Memory B cell (primary cell): Measurements from ENCODE around the gene PLAGL2.

Experiments used
- ATAC-seq: fragments of 150-1000 bp; cut with Tn5 transposase; 2 replicates; pipeline ENCODE4 v1.10.0; 2021; ENCODE audit warnings: low read depth, mild to moderate bottlenecking, moderate library complexity
- DNase-seq, 2 donors: peaks; one replicate each; pipeline ENCODE4 v3.0.0; 2022; ENCODE audit warnings: low spot score in 2 of 2
- H3K27ac Mint-ChIP-seq: one replicate; pipeline ENCODE4 v1.8.0; 2022; ENCODE audit warnings: mild to moderate bottlenecking, moderate library complexity, mixed read lengths
- H3K27me3 Mint-ChIP-seq: one replicate; pipeline ENCODE4 v1.8.0; 2022; ENCODE audit warnings: mixed read lengths
- H3K36me3 Mint-ChIP-seq: one replicate; pipeline ENCODE4 v1.8.0; 2022; ENCODE audit warnings: mild to moderate bottlenecking, mixed read lengths
- H3K4me1 Mint-ChIP-seq: one replicate; pipeline ENCODE4 v1.8.0; 2022; ENCODE audit warnings: mixed read lengths
- H3K4me3 Mint-ChIP-seq: one replicate; pipeline ENCODE4 v1.8.0; 2022; ENCODE audit warnings: mild to moderate bottlenecking, moderate library complexity, mixed read lengths
- H3K9me3 Mint-ChIP-seq: one replicate; pipeline ENCODE4 v1.8.0; 2022; ENCODE audit warnings: mixed read lengths

PLAGL2 gene

GRCh38 chr20:32165836-32166545, 41.6 kb downstream of the PLAGL2 start:
- DNase-seq (no peak), ATAC-seq (no peak)
- Mint-ChIP-seq H3K27me3 (no peaks in the 10 kb centered on the region), H3K27ac (no peak overlapping the region), H3K4me1 (no peaks in the 10 kb centered on the region), H3K36me3 (peaks cover 31% of the 10 kb centered on the region), H3K9me3 (no peaks in the 10 kb centered on the region), H3K4me3 (no peak overlapping the region)

GRCh38 chr20:32164984-32165735, 42.4 kb downstream of the PLAGL2 start:
- Mint-ChIP-seq H3K4me3 (no peak overlapping the region), H3K27ac (no peak overlapping the region), H3K27me3 (no peaks in the 10 kb centered on the region), H3K9me3 (no peaks in the 10 kb centered on the region), H3K4me1 (no peaks in the 10 kb centered on the region), H3K36me3 (peaks cover 31% of the 10 kb centered on the region)
- ATAC-seq (no peak), DNase-seq (no peak)

- Mint-ChIP-seq H3K9me3 (no peaks in the 10 kb centered on the region), H3K27me3 (no peaks in the 10 kb centered on the region), H3K36me3 (peaks cover 33% of the 10 kb centered on the region), H3K4me1 (no peaks in the 10 kb centered on the region), H3K27ac (no peak overlapping the region), H3K4me3 (no peak overlapping the region)
- ATAC-seq, result no peak
- DNase-seq, result no peak
Observed at GRCh38 chr20:32163951-32164350, 43.6 kb downstream of the PLAGL2 start.

GRCh38 chr20:32162351-32162750, 45.2 kb downstream of the PLAGL2 start:
- H3K4me3 Mint-ChIP-seq, result no peak overlapping the region
- no peak for ATAC-seq
- no peaks in the 10 kb centered on the region for H3K9me3 Mint-ChIP-seq
- H3K4me1 Mint-ChIP-seq, result no peaks in the 10 kb centered on the region
- no peak for DNase-seq
- H3K27me3 Mint-ChIP-seq, result no peaks in the 10 kb centered on the region
- H3K36me3 Mint-ChIP-seq, result peaks cover 39% of the 10 kb centered on the region
- H3K27ac Mint-ChIP-seq, result peak overlapping the region; percentile 11

GRCh38 chr20:32160341-32160740, 47.2 kb downstream of the PLAGL2 start:
- no peaks in the 10 kb centered on the region for H3K9me3 Mint-ChIP-seq
- H3K4me3 Mint-ChIP-seq, result no peak overlapping the region
- H3K4me1 Mint-ChIP-seq, result no peaks in the 10 kb centered on the region
- no peak for DNase-seq
- H3K27ac Mint-ChIP-seq, result no peak overlapping the region
- H3K27me3 Mint-ChIP-seq, result no peaks in the 10 kb centered on the region
- peaks cover 36% of the 10 kb centered on the region for H3K36me3 Mint-ChIP-seq
- no peak for ATAC-seq

- DNase-seq (no peak), ATAC-seq (no peak)
- Mint-ChIP-seq H3K27me3 (no peaks in the 10 kb centered on the region), H3K9me3 (no peaks in the 10 kb centered on the region), H3K4me1 (no peaks in the 10 kb centered on the region), H3K36me3 (peaks cover 32% of the 10 kb centered on the region), H3K4me3 (no peak overlapping the region), H3K27ac (no peak overlapping the region)
Observed at GRCh38 chr20:32159766-32160221, 47.7 kb downstream of the PLAGL2 start.

GRCh38 chr20:32158943-32159660, 48.4 kb downstream of the PLAGL2 start:
- Mint-ChIP-seq H3K4me3 (no peak overlapping the region), H3K36me3 (peaks cover 30% of the 10 kb centered on the region), H3K27ac (no peak overlapping the region), H3K27me3 (no peaks in the 10 kb centered on the region), H3K9me3 (no peaks in the 10 kb centered on the region), H3K4me1 (no peaks in the 10 kb centered on the region)
- no peak for DNase-seq
- ATAC-seq, result no peak

- ATAC-seq (no peak), DNase-seq (no peak)
- Mint-ChIP-seq H3K4me1 (no peaks in the 10 kb centered on the region), H3K27ac (no peak overlapping the region), H3K9me3 (no peaks in the 10 kb centered on the region), H3K27me3 (no peaks in the 10 kb centered on the region), H3K36me3 (peaks cover 29% of the 10 kb centered on the region), H3K4me3 (no peak overlapping the region)
Observed at GRCh38 chr20:32158351-32158750, 49.2 kb downstream of the PLAGL2 start.

- Mint-ChIP-seq H3K4me3 (no peak overlapping the region), H3K36me3 (peaks cover 28% of the 10 kb centered on the region), H3K27me3 (no peaks in the 10 kb centered on the region), H3K4me1 (no peaks in the 10 kb centered on the region), H3K27ac (peak overlapping the region; percentile 74), H3K9me3 (no peaks in the 10 kb centered on the region)
- ATAC-seq, result no peak
- no peak for DNase-seq
Observed at GRCh38 chr20:32157611-32158010, 49.9 kb downstream of the PLAGL2 start.

- Mint-ChIP-seq H3K9me3 (no peaks in the 10 kb centered on the region), H3K4me3 (no peak overlapping the region), H3K27me3 (no peaks in the 10 kb centered on the region), H3K27ac (no peak overlapping the region), H3K36me3 (peaks cover 27% of the 10 kb centered on the region), H3K4me1 (no peaks in the 10 kb centered on the region)
- DNase-seq (no peak), ATAC-seq (peak; percentile 14)
Observed at GRCh38 chr20:32155017-32155981, 52.2 kb downstream of the PLAGL2 start.

- DNase-seq, result no peak
- Mint-ChIP-seq H3K4me1 (no peaks in the 10 kb centered on the region), H3K9me3 (no peaks in the 10 kb centered on the region), H3K4me3 (no peak overlapping the region), H3K36me3 (peaks cover 24% of the 10 kb centered on the region), H3K27ac (no peak overlapping the region), H3K27me3 (no peaks in the 10 kb centered on the region)
- ATAC-seq, result no peak
Observed at GRCh38 chr20:32153771-32154170, 53.8 kb downstream of the PLAGL2 start.

GRCh38 chr20:32153156-32153665, 54.3 kb downstream of the PLAGL2 start:
- Mint-ChIP-seq H3K27ac (no peak overlapping the region), H3K9me3 (no peaks in the 10 kb centered on the region), H3K36me3 (peaks cover 24% of the 10 kb centered on the region), H3K4me1 (no peaks in the 10 kb centered on the region), H3K4me3 (no peak overlapping the region), H3K27me3 (no peaks in the 10 kb centered on the region)
- no peak for DNase-seq
- no peak for ATAC-seq

- Mint-ChIP-seq H3K4me1 (no peaks in the 10 kb centered on the region), H3K9me3 (no peaks in the 10 kb centered on the region), H3K27me3 (no peaks in the 10 kb centered on the region), H3K36me3 (peaks cover 19% of the 10 kb centered on the region), H3K27ac (no peak overlapping the region), H3K4me3 (no peak overlapping the region)
- DNase-seq (no peak), ATAC-seq (no peak)
Observed at GRCh38 chr20:32152421-32153155, 55.0 kb downstream of the PLAGL2 start.
